Skeletal muscle tissue (tissue), 4 donors: ENCODE measurements around the gene PITPNM2. TPM values are rescaled to one million over a fixed set of nuclear protein-coding genes. Genes with fewer than 3 reads are reported as not detected.

Source experiments
- H3K27ac ChIP-seq: one replicate; pipeline ENCODE4 v1.7.0; 2013; ENCODE audit warnings: mild to moderate bottlenecking, low read depth, low read length, inconsistent platforms
- H3K27me3 ChIP-seq, 3 donors: one replicate each; pipeline ENCODE4 v1.7.0; 2013; ENCODE audit warnings: low read length in 3 of 3; ENCODE audit not compliant: control insufficient read depth in 3 of 3, insufficient read depth in 3 of 3
- H3K36me3 ChIP-seq, 3 donors: one replicate each; pipeline ENCODE4 v1.7.0; 2013; ENCODE audit warnings: low read length in 3 of 3; ENCODE audit not compliant: control insufficient read depth in 3 of 3, insufficient read depth in 3 of 3
- H3K4me1 ChIP-seq, 3 donors: one replicate each; pipeline ENCODE4 v1.7.0; 2013; ENCODE audit warnings: low read length in 3 of 3, mild to moderate bottlenecking in 3 of 3; ENCODE audit not compliant: control insufficient read depth in 3 of 3, insufficient read depth in 3 of 3
- H3K4me3 ChIP-seq, 3 donors: one replicate each; pipeline ENCODE4 v1.7.0; 2013; ENCODE audit warnings: low read length in 3 of 3
- H3K9ac ChIP-seq, 3 donors: one replicate each; pipeline ENCODE4 v1.7.0; 2013; ENCODE audit warnings: low read length in 3 of 3, mild to moderate bottlenecking in 3 of 3, moderate library complexity in 2 of 3, low read depth in 1 of 3
- H3K9me3 ChIP-seq, 3 donors: one replicate each; pipeline ENCODE4 v1.7.0; 2013; ENCODE audit warnings: low read length in 3 of 3; ENCODE audit not compliant: control insufficient read depth in 3 of 3
- total RNA-seq: library from RNA; depleted of rRNA; stranded (reverse); fragments of >200 nt; gene quantifications from one replicate; pipeline ENCODE4 v1.2.3, GENCODE V29; 2014
- donor health status: Osteomylitis.

PITPNM2 gene
- total RNA-seq, 1 donor from 2014 or later, result 3.1 TPM

DNA sequence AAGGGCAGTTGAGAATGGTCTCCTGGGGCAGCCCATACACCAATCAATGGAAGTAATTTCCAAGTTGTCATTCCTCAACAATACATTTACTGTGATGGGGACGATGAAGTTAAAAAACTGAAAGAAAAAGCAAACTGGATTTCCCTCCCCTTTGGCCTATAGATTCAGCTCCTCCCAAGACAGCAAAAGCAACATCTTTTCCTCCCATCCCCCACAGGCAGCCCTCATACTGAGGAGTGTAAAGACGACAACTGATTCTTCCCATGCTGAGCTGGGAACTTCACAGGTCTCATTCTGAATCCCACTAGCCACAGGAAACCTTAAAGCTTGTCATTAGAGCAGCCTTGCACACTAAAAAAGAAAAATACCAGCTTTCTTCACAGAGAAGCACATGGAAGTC lies 48.5 kb downstream of the PITPNM2 start:
- Histone ChIP-seq H3K27ac (no peak overlapping the region), H3K4me3 (no peak overlapping the region), H3K4me1 (peaks cover 27 to 48% (median 48%) of the 10 kb centered on the region in 3 donors), H3K27me3 (no peaks in the 10 kb centered on the region), H3K9me3 (no peaks in the 10 kb centered on the region), H3K9ac (no peak overlapping the region), H3K36me3 (no peaks in the 10 kb centered on the region)

DNA sequence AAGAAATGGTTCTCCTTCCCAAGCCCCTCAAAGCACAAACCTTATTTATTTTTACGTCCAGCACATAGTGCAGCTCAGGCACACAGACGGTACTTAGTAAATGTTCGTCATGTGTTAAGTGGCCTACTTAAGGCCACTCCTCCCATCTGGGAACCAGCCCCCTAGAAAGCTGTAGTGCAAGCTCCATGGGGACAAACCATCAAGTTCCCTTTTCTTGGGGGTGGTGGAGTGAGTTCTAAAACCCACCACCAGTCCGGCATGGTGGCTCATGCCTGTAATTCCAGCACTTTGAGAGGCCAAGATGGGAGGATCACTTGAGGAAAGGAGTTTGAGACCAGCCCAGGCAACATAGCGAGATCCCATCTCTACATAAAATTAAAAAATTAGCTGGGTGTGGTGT lies 49.4 kb downstream of the PITPNM2 start:
- Histone ChIP-seq H3K27ac (no peak overlapping the region), H3K9me3 (no peaks in the 10 kb centered on the region), H3K27me3 (no peaks in the 10 kb centered on the region), H3K9ac (peak overlapping the region in 1 of 3 donors; percentile 3), H3K36me3 (no peaks in the 10 kb centered on the region), H3K4me1 (peaks cover 27 to 48% (median 47%) of the 10 kb centered on the region in 3 donors), H3K4me3 (no peak overlapping the region)

Other genes with a start within 250 kb of the PITPNM2 start
- gene ABCB9, start 184.6 kb downstream of the PITPNM2 start, total RNA-seq, result 2.6 TPM
- 4.2 TPM for gene OGFOD2, start 175.8 kb downstream of the PITPNM2 start, total RNA-seq
- 93.4 TPM for gene ARL6IP4, start 170.4 kb downstream of the PITPNM2 start, total RNA-seq
- 44.9 TPM for gene MPHOSPH9, start 82.1 kb upstream of the PITPNM2 start, total RNA-seq
- gene MTRFR, start 82.3 kb upstream of the PITPNM2 start, total RNA-seq, result 12.0 TPM
- 76.2 TPM for gene CDK2AP1, start 120.8 kb upstream of the PITPNM2 start, total RNA-seq
- 11.5 TPM for gene SBNO1, start 213.8 kb upstream of the PITPNM2 start, total RNA-seq
- gene KMT5A, start 233.0 kb upstream of the PITPNM2 start, total RNA-seq, result 19.3 TPM